Measurements from ENCODE around the gene THADA.

DNA sequence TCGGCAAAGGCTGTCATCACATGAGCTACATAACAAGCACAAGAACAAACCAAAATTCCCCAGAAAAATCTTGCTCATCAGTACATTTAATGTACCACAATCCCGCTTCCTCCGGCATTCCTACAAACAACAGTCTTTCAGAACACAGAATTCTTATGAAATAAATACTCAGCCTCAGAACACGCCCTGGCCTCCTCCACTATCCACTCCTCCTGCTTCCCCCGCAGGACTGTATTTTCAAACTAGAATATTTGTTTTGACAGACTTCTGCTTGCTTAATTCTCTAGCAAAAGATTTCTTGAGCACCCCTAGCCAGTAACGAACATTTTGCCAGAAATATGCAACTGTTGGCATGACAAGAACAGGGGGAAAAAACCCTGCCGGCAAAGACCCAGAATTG, 131.2 kb downstream of the THADA start:
- TF ChIP-seq, protein P1, sequence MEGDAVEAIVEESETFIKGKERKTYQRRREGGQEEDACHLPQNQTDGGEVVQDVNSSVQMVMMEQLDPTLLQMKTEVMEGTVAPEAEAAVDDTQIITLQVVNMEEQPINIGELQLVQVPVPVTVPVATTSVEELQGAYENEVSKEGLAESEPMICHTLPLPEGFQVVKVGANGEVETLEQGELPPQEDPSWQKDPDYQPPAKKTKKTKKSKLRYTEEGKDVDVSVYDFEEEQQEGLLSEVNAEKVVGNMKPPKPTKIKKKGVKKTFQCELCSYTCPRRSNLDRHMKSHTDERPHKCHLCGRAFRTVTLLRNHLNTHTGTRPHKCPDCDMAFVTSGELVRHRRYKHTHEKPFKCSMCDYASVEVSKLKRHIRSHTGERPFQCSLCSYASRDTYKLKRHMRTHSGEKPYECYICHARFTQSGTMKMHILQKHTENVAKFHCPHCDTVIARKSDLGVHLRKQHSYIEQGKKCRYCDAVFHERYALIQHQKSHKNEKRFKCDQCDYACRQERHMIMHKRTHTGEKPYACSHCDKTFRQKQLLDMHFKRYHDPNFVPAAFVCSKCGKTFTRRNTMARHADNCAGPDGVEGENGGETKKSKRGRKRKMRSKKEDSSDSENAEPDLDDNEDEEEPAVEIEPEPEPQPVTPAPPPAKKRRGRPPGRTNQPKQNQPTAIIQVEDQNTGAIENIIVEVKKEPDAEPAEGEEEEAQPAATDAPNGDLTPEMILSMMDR (IDR thresholded peaks at IDR 0.05) = no peak
- no peak for TF ChIP-seq POLR2A (IDR thresholded peaks at IDR 0.05)
